ENCODE results near the gene TRIM34.
A peak's percentile ranks its signal among the peaks of the same experiment; 100 is the strongest.
"Not testable (repeated sequence)": the region's sequence is repeated elsewhere in the genome, so short reads cannot be mapped to it uniquely, and the experiment has no call there.

The TRIM34 gene

GRCh38 chr11:5621580-5621979 lies 3.2 kb upstream of the TRIM34 start:
- DNase-seq, result no peak

DNA sequence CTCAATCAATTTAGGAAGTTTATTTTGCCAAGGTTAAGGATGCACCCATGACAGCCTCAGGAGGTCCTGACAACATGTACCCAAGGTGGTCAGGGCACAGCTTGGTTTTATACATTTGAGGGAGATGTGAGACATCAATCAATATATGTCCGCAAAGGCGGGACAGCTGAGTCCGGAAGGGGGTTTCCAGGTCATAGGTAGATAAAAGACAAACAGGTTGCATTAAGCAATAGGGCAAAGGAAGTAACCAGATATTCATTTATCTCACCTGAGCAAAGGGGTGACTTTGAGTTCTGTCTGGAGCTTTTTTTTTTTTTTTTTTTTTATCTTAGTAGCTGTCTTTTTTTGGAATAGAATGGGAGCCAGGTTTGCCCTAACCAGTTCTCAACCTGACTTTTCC lies 2.0 kb upstream of the TRIM34 start:
- no peak for DNase-seq

GRCh38 chr11:5625281-5625680 lies 480 bp downstream of the TRIM34 start:
- DNase-seq, result no peak

DNA sequence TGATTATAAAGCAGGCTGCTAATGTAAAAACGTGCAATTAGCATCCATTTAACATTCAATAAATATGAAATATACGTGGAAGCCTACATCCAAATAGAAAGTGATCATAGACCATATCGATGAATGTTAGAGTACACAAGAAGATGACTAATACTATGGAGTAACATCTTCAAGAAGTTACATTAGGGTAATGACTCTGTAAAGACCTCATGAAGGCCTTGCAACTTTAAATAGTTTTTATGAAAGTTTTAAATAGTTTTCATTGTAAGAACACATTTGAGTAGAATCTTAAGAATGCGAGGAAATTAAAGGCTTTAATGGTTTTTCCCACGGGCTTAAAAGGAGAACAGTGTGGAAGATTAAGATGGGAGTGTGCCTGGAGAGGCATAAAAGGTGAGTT lies 1.4 kb downstream of the TRIM34 start:
- DNase-seq, result no peak

DNA sequence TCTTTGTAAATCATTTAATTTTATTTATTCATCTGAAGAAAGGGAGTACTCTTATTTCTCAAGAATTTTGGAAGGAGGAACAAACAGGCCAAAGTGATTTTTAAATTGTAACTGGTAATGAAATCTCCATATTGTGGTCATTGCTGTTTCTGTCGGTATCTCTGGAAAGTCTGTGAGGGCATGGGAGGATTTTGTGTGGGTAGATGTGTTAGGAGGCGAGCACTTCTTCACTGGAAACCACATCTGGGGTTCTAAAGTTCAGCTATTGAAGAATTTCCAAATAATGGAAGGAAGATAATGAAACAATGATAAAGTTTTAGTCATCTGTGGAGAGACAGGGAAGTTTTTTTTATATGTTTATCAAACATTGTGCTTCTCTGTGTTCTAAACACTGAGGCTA lies 6.6 kb downstream of the TRIM34 start:
- no peak for DNase-seq

DNA sequence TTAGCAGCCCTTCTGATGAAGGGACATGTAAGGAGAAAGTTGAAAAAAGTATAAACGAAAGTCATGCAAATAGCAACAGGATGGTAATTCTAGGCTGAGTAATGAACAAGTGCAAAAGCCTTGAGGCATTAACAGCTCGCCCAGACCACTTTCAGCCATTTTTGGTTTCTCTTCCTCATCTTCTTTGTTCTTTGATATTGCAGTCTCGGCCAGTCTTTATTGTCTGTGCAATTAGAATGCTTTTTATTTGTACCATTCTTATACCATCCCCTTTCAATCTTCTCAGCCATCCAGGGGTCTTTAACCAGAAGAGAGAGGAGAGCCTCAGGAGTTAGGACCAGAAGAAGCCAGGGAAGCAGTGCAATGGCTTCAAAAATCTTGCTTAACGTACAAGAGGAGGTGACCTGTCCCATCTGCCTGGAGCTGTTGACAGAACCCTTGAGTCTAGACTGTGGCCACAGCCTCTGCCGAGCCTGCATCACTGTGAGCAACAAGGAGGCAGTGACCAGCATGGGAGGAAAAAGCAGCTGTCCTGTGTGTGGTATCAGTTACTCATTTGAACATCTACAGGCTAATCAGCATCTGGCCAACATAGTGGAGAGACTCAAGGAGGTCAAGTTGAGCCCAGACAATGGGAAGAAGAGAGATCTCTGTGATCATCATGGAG lies 7.3 kb downstream of the TRIM34 start:
- DNase-seq, result no peak

- no peak for DNase-seq
Observed at GRCh38 chr11:5639953-5640352, 15.2 kb downstream of the TRIM34 start.

DNA sequence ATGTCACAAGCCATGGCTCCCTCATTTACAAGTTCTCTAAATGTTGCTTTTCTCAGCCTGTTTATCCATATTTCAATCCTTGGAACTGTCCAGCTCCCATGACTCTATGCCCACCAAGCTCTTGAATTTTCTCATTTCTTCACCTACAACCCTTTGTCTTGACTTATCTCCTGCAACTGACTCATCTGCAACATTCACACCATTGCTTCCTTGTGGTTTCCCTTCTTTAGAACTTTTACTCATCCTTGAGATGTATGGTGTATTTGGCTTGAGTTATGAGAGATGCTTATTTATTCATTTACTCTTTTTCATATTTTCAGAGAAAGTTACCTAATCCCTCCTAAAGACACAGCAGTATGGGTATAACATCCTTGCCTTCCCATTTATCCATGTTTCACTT lies 18.8 kb downstream of the TRIM34 start:
- DNase-seq, result no peak

DNA sequence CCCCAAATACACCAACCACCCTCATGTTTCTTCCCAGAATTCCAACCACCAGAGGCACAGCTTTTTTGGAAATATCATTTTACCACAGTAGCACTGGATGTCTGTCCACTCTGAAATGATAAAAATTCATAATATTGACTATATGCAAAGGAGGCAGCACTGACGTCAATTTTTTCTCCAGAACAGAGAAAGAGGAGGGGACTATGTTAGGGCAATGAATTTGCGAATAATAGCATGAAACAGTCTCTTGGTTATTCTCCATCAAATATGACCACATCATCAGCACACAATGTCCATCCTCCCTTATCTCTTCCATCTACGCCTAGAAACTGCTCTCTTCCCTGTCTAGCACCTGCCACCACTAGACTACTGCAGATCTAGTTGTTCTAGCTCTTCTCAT lies 21.3 kb downstream of the TRIM34 start:
- no peak for DNase-seq

DNA sequence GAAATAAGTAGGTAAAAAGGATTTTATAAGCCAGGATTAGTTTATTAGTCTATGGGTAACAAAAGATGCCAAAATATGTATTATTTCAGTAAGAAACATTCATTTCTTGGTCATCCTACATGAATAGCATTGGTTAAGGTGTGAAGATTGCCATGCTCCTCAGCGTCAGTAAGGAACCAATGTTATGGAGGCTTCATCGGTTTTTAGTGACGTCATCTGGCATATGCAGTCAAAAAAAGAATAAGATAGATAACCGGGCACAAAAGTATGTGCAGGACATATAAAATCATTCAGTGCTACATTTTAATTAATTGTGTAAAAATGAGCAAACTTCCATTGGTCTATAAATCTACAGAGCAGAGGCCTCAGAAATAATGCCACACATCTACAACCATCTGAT lies 30.7 kb downstream of the TRIM34 start:
- DNase-seq, result no peak

DNA sequence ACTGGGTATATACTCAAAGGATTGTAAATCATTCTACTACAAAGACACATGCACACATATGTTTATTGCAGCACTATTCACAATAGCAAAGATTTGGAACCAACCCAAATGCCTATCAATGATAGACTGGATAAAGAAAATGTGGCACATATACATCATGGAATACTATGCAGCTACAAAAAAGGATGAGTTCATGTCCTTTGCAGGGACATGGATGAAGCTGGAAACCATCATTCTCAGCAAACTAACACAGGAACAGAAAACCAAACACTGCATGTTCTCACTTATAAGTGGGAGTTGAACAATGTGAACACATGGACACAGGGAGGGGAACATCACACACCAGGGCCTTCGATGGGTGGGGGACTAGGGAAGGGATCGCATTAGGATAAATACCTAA lies 32.2 kb downstream of the TRIM34 start:
- not testable (repeated sequence) for DNase-seq

- no peak for DNase-seq
Observed at GRCh38 chr11:5658318-5658717, 33.5 kb downstream of the TRIM34 start.

DNA sequence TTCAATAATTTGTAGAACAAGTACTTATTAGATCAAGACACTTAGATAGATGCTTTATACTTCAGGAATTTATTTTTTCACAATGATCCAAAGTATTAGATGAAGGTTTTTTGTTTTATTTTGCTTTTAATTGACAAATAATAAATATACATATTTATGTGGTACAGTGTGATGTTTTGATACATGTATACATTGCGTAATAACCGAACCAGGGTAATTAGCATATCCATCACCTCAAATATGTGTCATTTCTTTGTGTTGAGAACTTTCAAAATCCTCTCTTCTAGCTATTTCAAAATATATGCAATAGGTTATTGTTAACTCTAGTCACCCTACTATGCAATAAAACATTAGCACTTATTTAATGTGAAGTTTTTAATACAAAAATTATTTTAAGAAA lies 38.7 kb downstream of the TRIM34 start:
- DNase-seq, result no peak

- peak; percentile 38 for DNase-seq
Observed at GRCh38 chr11:5665051-5665570, 40.3 kb downstream of the TRIM34 start.

- DNase-seq, result no peak
Observed at GRCh38 chr11:5665746-5666401, 41.1 kb downstream of the TRIM34 start.

DNA sequence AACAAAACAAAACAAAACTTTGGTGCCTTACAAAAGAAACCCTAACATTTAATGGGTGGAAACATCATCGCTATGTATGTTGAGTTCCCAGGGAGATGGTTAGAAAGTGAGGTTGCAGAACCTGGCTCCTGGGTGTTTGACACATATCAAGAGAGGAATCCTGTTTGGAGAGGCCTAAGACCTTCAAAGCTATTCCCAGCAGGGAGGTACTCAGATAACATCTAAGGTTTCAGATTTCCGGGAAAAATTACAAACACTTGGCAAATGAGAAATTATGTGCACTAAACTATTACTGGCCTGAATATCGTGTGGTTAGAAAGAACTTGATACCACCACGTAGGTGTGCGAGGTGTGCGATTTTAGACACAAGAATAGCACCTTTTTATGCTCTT lies 41.6 kb downstream of the TRIM34 start:
- no peak for DNase-seq

GRCh38 chr11:5671831-5672230 lies 47.0 kb downstream of the TRIM34 start:
- DNase-seq, result no peak

DNA sequence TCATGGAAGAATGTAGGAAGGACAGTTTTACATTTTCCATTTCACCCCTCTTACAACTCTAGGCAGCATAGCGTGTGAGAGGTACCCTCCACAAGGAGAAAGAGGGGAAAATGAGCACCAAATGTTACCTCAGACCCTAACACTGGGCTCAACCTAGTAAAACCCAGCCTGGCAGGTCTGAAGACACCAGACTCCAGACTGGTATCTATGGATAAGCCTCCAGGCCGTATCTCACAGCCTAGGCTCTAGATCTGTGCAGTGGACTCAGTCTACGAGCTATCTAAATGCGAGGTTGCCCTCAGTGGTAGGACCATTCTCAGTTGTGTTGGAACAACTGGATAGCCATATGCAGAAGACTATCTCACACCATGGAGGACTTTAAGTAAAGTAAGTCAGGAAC lies 49.6 kb downstream of the TRIM34 start:
- DNase-seq, result no peak

GRCh38 chr11:5679811-5680210 lies 55.0 kb downstream of the TRIM34 start:
- no peak for DNase-seq

DNA sequence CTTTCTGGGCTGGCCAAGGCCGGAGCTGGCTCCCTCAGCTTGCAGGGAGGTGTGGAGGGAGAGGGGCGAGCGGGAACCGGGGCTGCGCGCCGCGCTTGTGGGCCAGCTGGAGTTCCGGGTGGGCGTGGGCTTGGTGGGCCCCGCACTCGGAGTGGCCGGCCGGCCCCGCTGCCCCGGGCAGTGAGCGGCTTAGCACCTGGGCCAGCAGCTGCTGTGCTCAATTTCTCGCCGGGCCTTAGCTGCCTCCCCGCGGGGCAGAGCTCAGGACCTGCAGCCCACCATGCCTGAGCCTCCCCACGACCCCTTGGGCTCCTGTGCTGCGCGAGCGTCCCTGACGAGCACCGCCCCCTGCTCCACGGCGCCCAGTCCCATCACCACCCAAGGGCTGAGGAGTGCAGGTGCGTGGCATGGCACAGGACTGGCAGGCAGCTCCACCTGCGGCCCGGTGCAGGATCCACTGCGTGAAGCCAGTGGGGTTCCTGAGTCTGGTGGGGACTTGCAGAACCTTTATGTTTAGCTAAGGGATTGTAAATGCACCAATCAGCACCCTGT lies 58.2 kb downstream of the TRIM34 start:
- DNase-seq, result not testable (repeated sequence)

- peak; percentile 36 for DNase-seq
Observed at GRCh38 chr11:5683620-5684019, 58.8 kb downstream of the TRIM34 start.

GRCh38 chr11:5684036-5684645 lies 59.3 kb downstream of the TRIM34 start:
- DNase-seq, result peak; percentile 32

- peak; percentile 95 for DNase-seq
Observed at GRCh38 chr11:5684646-5685362, 60.0 kb downstream of the TRIM34 start, which contains the start of gene TRIM5. TSS of gene TRIM5 (minus strand) at chr11:5685074. CDS start at chr11:5680177, 4,897 bp downstream.

All from hematopoietic multipotent progenitor cell treated with erythropoietin and hydrocortisone succinate and interleukin-3 and kit ligand, for 4 days (in vitro differentiated cells).